GM13977 (cell line): ENCODE data around the gene SIK1.

Source experiments
- DNase-seq: peaks from one replicate; pipeline ENCODE4 v3.0.0; 2012; ENCODE audit warnings: low spot score
- CTCF ChIP-seq: IDR thresholded peaks from 2 replicates; pipeline ENCODE4 v1.5.1; 2012; ENCODE audit warnings: mild to moderate bottlenecking, control low read depth; ENCODE audit not compliant: insufficient read depth; ENCODE audit errors: extremely low read depth, missing control alignments
- in situ Hi-C: fragments of 300-500 bp; cut with MboI; formaldehyde crosslinking; loops from one replicate; pipeline ENCODE4 v1.12.0; 2022; ENCODE audit warnings: low sequenced_read_pairs, low pct_unique_long_range_greater_than_20kb, mixed read lengths, inconsistent platforms; ENCODE audit not compliant: unreplicated experiment

The SIK1 gene

GRCh38 chr21:43372663-43373361 lies 54.1 kb downstream of the SIK1 start:
- in situ Hi-C loops: no loop called here
- TF ChIP-seq CTCF: no peak
- no peak for DNase-seq

- in situ Hi-C loops: no loop called here
- TF ChIP-seq CTCF: no peak
- no peak for DNase-seq
Observed at GRCh38 chr21:43371786-43372185, 55.1 kb downstream of the SIK1 start.

- in situ Hi-C loops: no loop called here
- no peak for TF ChIP-seq CTCF
- no peak for DNase-seq
Observed at GRCh38 chr21:43370888-43371570, 55.9 kb downstream of the SIK1 start.

GRCh38 chr21:43370091-43370658 lies 56.8 kb downstream of the SIK1 start:
- no peak for TF ChIP-seq CTCF
- no peak for DNase-seq
- in situ Hi-C loops: no loop called here

DNA sequence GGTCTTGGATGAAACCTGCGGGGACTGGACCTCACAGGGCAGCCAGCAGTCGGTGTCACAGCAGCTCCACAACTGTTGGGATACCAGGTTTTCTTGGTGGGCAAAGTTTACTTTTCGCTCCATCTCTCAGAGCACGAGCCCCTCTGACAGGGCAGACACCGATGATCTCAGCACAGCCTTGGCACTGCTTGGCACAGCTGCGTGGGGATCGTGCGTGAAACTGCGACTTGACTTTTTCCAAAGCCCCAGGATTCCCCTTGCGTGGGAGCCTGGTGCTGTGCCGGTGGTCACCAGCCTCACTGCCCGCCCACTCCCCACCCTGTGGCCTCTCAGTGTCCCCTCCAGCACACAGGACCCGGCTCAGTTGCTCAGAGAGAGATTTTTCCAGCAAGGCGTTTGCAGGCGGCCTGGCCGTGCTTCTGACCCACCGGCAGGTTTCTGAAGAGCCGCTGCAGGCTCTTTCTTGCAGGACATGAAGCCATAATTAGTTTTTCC lies 57.3 kb downstream of the SIK1 start:
- DNase-seq: no peak
- no peak for TF ChIP-seq CTCF
- in situ Hi-C loops: no loop called here

DNA sequence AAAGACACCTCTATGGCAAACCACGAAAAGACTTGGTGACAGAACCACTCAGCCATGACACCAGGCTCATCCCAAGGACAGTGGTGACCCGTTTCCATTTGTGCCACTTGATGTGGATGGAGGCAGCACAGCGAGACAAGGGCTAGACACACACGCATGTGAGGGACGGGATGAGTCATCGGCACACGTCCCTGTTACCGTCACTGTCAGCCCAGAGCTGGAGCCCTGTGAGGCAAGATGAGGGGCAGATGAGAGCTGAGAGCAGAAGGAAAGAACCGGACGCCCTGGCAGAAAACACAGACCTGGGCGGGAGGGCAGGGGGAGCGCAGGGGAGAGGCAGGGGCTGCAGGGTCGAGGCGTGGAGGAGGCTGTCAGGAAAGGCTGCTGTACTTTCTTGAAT lies 57.8 kb downstream of the SIK1 start:
- no peak for DNase-seq
- no peak for TF ChIP-seq CTCF
- in situ Hi-C loops: no loop called here
